Osteocyte (in vitro differentiated cells): ENCODE results near the gene FBXL7. TPM values are rescaled to one million over a fixed set of nuclear protein-coding genes. Genes with fewer than 3 reads are reported as not detected.

Experiments used
- DNase-seq: peaks from one replicate; pipeline ENCODE4 v3.0.0; 2021; ENCODE audit warnings: mixed read lengths; ENCODE audit not compliant: unreplicated experiment; ENCODE audit errors: extremely low spot score
- H3K27ac Mint-ChIP-seq: one replicate; pipeline ENCODE4 v1.8.0; 2021; ENCODE audit warnings: mild to moderate bottlenecking, mixed read lengths; ENCODE audit not compliant: unreplicated experiment
- H3K27me3 Mint-ChIP-seq: one replicate; pipeline ENCODE4 v1.8.0; 2021; ENCODE audit warnings: mixed read lengths; ENCODE audit not compliant: unreplicated experiment
- H3K36me3 Mint-ChIP-seq: one replicate; pipeline ENCODE4 v1.8.0; 2021; ENCODE audit warnings: mixed read lengths; ENCODE audit not compliant: unreplicated experiment
- H3K4me1 Mint-ChIP-seq: one replicate; pipeline ENCODE4 v1.8.0; 2021; ENCODE audit warnings: mixed read lengths; ENCODE audit not compliant: unreplicated experiment
- H3K4me3 Mint-ChIP-seq: one replicate; pipeline ENCODE4 v1.8.0; 2021; ENCODE audit warnings: mild to moderate bottlenecking, moderate library complexity, mixed read lengths; ENCODE audit not compliant: unreplicated experiment
- H3K9me3 Mint-ChIP-seq: one replicate; pipeline ENCODE4 v1.8.0; 2021; ENCODE audit warnings: mixed read lengths; ENCODE audit not compliant: unreplicated experiment
- CTCF ChIP-seq: fragments of 200-600 bp; sonication (generic); IDR thresholded peaks from 2 replicates; pipeline ENCODE4 v1.5.0; 2021; ENCODE audit warnings: antibody characterized with exemption, mild to moderate bottlenecking, moderate library complexity
- total RNA-seq: library from RNA; stranded (reverse); gene quantifications from 2 replicates; pipeline ENCODE4 v1.2.1, GENCODE V29; 2021

FBXL7 gene
- total RNA-seq, 1 donor from 2014 or later = 28.4 TPM

GRCh38 chr5:15524712-15525111, 24.7 kb downstream of the FBXL7 start:
- peaks cover 11% of the 10 kb centered on the region for H3K36me3 Mint-ChIP-seq
- DNase-seq = no peak
- H3K4me3 Mint-ChIP-seq = no peak overlapping the region
- no peak overlapping the region for H3K27ac Mint-ChIP-seq
- H3K9me3 Mint-ChIP-seq = no peaks in the 10 kb centered on the region
- H3K27me3 Mint-ChIP-seq = no peaks in the 10 kb centered on the region
- H3K4me1 Mint-ChIP-seq = peaks cover 34% of the 10 kb centered on the region
- no peak for TF ChIP-seq CTCF

GRCh38 chr5:15525703-15526275, 25.8 kb downstream of the FBXL7 start:
- TF ChIP-seq CTCF = no peak
- no peaks in the 10 kb centered on the region for H3K9me3 Mint-ChIP-seq
- H3K36me3 Mint-ChIP-seq = peaks cover 13% of the 10 kb centered on the region
- H3K4me1 Mint-ChIP-seq = peaks cover 31% of the 10 kb centered on the region
- no peaks in the 10 kb centered on the region for H3K27me3 Mint-ChIP-seq
- no peak overlapping the region for H3K4me3 Mint-ChIP-seq
- no peak for DNase-seq
- H3K27ac Mint-ChIP-seq = peak overlapping the region; percentile 12

- no peak overlapping the region for H3K27ac Mint-ChIP-seq
- H3K27me3 Mint-ChIP-seq = no peaks in the 10 kb centered on the region
- H3K9me3 Mint-ChIP-seq = no peaks in the 10 kb centered on the region
- no peak for DNase-seq
- no peak for TF ChIP-seq CTCF
- H3K4me3 Mint-ChIP-seq = no peak overlapping the region
- peaks cover 25% of the 10 kb centered on the region for H3K4me1 Mint-ChIP-seq
- peaks cover 13% of the 10 kb centered on the region for H3K36me3 Mint-ChIP-seq
These were observed 26.4 kb downstream of the FBXL7 start for GRCh38 chr5:15526413-15526812.

- Mint-ChIP-seq H3K27ac (no peak overlapping the region), H3K9me3 (peaks cover 4% of the 10 kb centered on the region), H3K27me3 (no peaks in the 10 kb centered on the region), H3K4me3 (no peak overlapping the region), H3K36me3 (peaks cover 22% of the 10 kb centered on the region), H3K4me1 (peaks cover 19% of the 10 kb centered on the region)
- DNase-seq = no peak
- TF ChIP-seq CTCF = no peak
These were observed 28.5 kb downstream of the FBXL7 start for GRCh38 chr5:15528476-15528875.

GRCh38 chr5:15529013-15529412, 29.0 kb downstream of the FBXL7 start:
- H3K9me3 Mint-ChIP-seq = peaks cover 4% of the 10 kb centered on the region
- no peak for DNase-seq
- no peak for TF ChIP-seq CTCF
- H3K4me1 Mint-ChIP-seq = peaks cover 21% of the 10 kb centered on the region
- no peaks in the 10 kb centered on the region for H3K27me3 Mint-ChIP-seq
- no peak overlapping the region for H3K4me3 Mint-ChIP-seq
- H3K27ac Mint-ChIP-seq = no peak overlapping the region
- peaks cover 23% of the 10 kb centered on the region for H3K36me3 Mint-ChIP-seq
